Measurements from ENCODE around the gene PRR15.

DNA sequence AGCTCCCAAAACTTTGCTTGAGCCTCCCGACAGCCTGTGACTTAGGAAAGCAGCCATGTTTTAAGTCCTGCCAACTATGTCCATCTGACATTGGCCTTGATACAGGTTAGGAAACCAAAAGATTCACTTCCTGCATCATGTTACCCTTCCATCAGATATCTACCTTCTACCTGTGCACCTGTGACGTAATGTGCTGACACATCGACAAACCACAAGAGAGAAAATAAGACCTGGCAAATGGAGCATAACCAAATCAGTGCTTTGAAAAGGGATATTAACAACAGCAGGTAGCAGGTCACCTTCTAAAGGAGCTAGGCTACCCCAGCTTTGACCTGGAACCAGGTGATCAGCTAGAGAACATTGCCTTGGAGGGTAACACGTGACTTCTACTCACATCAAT lies 14.8 kb upstream of the PRR15 start:
- TF ChIP-seq BCL11A (IDR thresholded peaks at IDR 0.05; ENCODE audit: low read depth in 2 of 2, low read length in 2 of 2), result no peak
- TF ChIP-seq, protein P1, sequence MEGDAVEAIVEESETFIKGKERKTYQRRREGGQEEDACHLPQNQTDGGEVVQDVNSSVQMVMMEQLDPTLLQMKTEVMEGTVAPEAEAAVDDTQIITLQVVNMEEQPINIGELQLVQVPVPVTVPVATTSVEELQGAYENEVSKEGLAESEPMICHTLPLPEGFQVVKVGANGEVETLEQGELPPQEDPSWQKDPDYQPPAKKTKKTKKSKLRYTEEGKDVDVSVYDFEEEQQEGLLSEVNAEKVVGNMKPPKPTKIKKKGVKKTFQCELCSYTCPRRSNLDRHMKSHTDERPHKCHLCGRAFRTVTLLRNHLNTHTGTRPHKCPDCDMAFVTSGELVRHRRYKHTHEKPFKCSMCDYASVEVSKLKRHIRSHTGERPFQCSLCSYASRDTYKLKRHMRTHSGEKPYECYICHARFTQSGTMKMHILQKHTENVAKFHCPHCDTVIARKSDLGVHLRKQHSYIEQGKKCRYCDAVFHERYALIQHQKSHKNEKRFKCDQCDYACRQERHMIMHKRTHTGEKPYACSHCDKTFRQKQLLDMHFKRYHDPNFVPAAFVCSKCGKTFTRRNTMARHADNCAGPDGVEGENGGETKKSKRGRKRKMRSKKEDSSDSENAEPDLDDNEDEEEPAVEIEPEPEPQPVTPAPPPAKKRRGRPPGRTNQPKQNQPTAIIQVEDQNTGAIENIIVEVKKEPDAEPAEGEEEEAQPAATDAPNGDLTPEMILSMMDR (IDR thresholded peaks at IDR 0.05; ENCODE audit: control extremely low read depth in 1 of 3, insufficient read depth in 1 of 3, low read depth in 1 of 3, low read length in 3 of 3), result no peak
- no peak for TF ChIP-seq POLR2A (IDR thresholded peaks at IDR 0.05; ENCODE audit: control extremely low read depth in 1 of 2, low read depth in 2 of 2, low read length in 2 of 2)
- TF ChIP-seq PHF8 (conservative IDR thresholded peaks at IDR 0.05; ENCODE audit: low read depth, low read length), result no peak
- no peak for TF ChIP-seq HDAC2 (IDR thresholded peaks at IDR 0.05; ENCODE audit: borderline replicate concordance in 1 of 2, low read depth in 2 of 2, low read length in 2 of 2)
- TF ChIP-seq, protein P2, sequence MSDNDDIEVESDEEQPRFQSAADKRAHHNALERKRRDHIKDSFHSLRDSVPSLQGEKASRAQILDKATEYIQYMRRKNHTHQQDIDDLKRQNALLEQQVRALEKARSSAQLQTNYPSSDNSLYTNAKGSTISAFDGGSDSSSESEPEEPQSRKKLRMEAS (IDR thresholded peaks at IDR 0.05), result no peak
- no peak for TF ChIP-seq RFX5 (IDR thresholded peaks at IDR 0.05; ENCODE audit: borderline replicate concordance, low read depth, low read length)
- TF ChIP-seq TAF1 (IDR thresholded peaks at IDR 0.05; ENCODE audit: low read depth, low read length), result no peak
- TF ChIP-seq EZH2 (IDR thresholded peaks at IDR 0.05; ENCODE audit: low read depth, low read length, severe bottlenecking), result no peak
- no peak for TF ChIP-seq RAD21 (IDR thresholded peaks at IDR 0.05 in 1 of 2, conservative IDR thresholded peaks at IDR 0.05 in 1 of 2; ENCODE audit: low read depth in 2 of 2, low read length in 2 of 2)

Measured in H1 (cell line).